ENCODE results near the gene LRP1B.

Gene LRP1B

GRCh38 chr2:141570474-141571131 is 560.2 kb downstream of the LRP1B start:
- no peaks in the 10 kb centered on the region for H3K4me1 Mint-ChIP-seq
- peaks cover 26% of the 10 kb centered on the region for H3K9me3 Mint-ChIP-seq
- no peak overlapping the region for H3K4me3 Mint-ChIP-seq
- H3K36me3 Mint-ChIP-seq: no peaks in the 10 kb centered on the region
- H3K27me3 Mint-ChIP-seq: no peaks in the 10 kb centered on the region
- DNase-seq: no peak
- H3K27ac Mint-ChIP-seq: no peak overlapping the region
- CTCF ChIA-PET: no interaction called here

- H3K4me1 Mint-ChIP-seq: no peaks in the 10 kb centered on the region
- no peak overlapping the region for H3K27ac Mint-ChIP-seq
- CTCF ChIA-PET: no interaction called here
- DNase-seq: no peak
- H3K27me3 Mint-ChIP-seq: no peaks in the 10 kb centered on the region
- no peaks in the 10 kb centered on the region for H3K36me3 Mint-ChIP-seq
- H3K4me3 Mint-ChIP-seq: no peak overlapping the region
- H3K9me3 Mint-ChIP-seq: peaks cover 26% of the 10 kb centered on the region
Observed at GRCh38 chr2:141569941-141570340, 560.9 kb downstream of the LRP1B start.

- no peak for DNase-seq
- Mint-ChIP-seq H3K4me1 (no peaks in the 10 kb centered on the region), H3K9me3 (peaks cover 6% of the 10 kb centered on the region), H3K27me3 (no peaks in the 10 kb centered on the region), H3K27ac (no peak overlapping the region), H3K4me3 (no peak overlapping the region), H3K36me3 (no peaks in the 10 kb centered on the region)
- CTCF ChIA-PET: interaction anchor here (1.0 kb wide), 1 partner anchor 10 kb away, joined by 3 read pairs; no protein-coding TSS in a partner anchor
Observed at GRCh38 chr2:141565597-141565996, 565.2 kb downstream of the LRP1B start.

GRCh38 chr2:141560723-141561122 is 570.1 kb downstream of the LRP1B start:
- no peak overlapping the region for H3K27ac Mint-ChIP-seq
- H3K27me3 Mint-ChIP-seq: no peaks in the 10 kb centered on the region
- no peaks in the 10 kb centered on the region for H3K9me3 Mint-ChIP-seq
- H3K36me3 Mint-ChIP-seq: no peaks in the 10 kb centered on the region
- no peaks in the 10 kb centered on the region for H3K4me1 Mint-ChIP-seq
- CTCF ChIA-PET: no interaction called here
- no peak overlapping the region for H3K4me3 Mint-ChIP-seq
- DNase-seq: no peak

GRCh38 chr2:141557329-141558095 is 573.3 kb downstream of the LRP1B start:
- Mint-ChIP-seq H3K27me3 (no peaks in the 10 kb centered on the region), H3K4me1 (no peaks in the 10 kb centered on the region), H3K9me3 (no peaks in the 10 kb centered on the region), H3K27ac (no peak overlapping the region), H3K4me3 (no peak overlapping the region), H3K36me3 (no peaks in the 10 kb centered on the region)
- DNase-seq: no peak
- CTCF ChIA-PET: no interaction called here

- Mint-ChIP-seq H3K9me3 (no peaks in the 10 kb centered on the region), H3K36me3 (no peaks in the 10 kb centered on the region), H3K4me3 (no peak overlapping the region), H3K27ac (no peak overlapping the region), H3K4me1 (no peaks in the 10 kb centered on the region), H3K27me3 (no peaks in the 10 kb centered on the region)
- CTCF ChIA-PET: interaction anchor here (1.5 kb wide), 1 partner anchor 9 kb away, joined by 3 read pairs; no protein-coding TSS in a partner anchor
- no peak for DNase-seq
Observed at GRCh38 chr2:141555876-141556470, 574.8 kb downstream of the LRP1B start.

- CTCF ChIA-PET: interaction anchor here (0.6 to 1.5 kb wide), 3 partner anchors 9 to 18 kb away, joined by 3 read pairs; no protein-coding TSS in a partner anchor
- no peak for DNase-seq
- H3K9me3 Mint-ChIP-seq: no peaks in the 10 kb centered on the region
- no peak overlapping the region for H3K4me3 Mint-ChIP-seq
- no peaks in the 10 kb centered on the region for H3K4me1 Mint-ChIP-seq
- no peaks in the 10 kb centered on the region for H3K27me3 Mint-ChIP-seq
- no peaks in the 10 kb centered on the region for H3K36me3 Mint-ChIP-seq
- H3K27ac Mint-ChIP-seq: no peak overlapping the region
Observed at GRCh38 chr2:141554810-141555209, 576.0 kb downstream of the LRP1B start.

GRCh38 chr2:141534666-141535362 is 596.0 kb downstream of the LRP1B start:
- no peaks in the 10 kb centered on the region for H3K36me3 Mint-ChIP-seq
- H3K4me1 Mint-ChIP-seq: no peaks in the 10 kb centered on the region
- CTCF ChIA-PET: no interaction called here
- no peak overlapping the region for H3K4me3 Mint-ChIP-seq
- H3K9me3 Mint-ChIP-seq: peaks cover 2% of the 10 kb centered on the region
- H3K27me3 Mint-ChIP-seq: no peaks in the 10 kb centered on the region
- DNase-seq: no peak
- no peak overlapping the region for H3K27ac Mint-ChIP-seq

GRCh38 chr2:141529659-141530058 is 601.2 kb downstream of the LRP1B start:
- CTCF ChIA-PET: no interaction called here
- Mint-ChIP-seq H3K9me3 (peaks cover 2% of the 10 kb centered on the region), H3K4me1 (no peaks in the 10 kb centered on the region), H3K4me3 (no peak overlapping the region), H3K36me3 (no peaks in the 10 kb centered on the region), H3K27me3 (no peaks in the 10 kb centered on the region), H3K27ac (no peak overlapping the region)
- no peak for DNase-seq

GRCh38 chr2:141528990-141529389 is 601.8 kb downstream of the LRP1B start:
- Mint-ChIP-seq H3K27me3 (no peaks in the 10 kb centered on the region), H3K4me1 (no peaks in the 10 kb centered on the region), H3K4me3 (no peak overlapping the region), H3K27ac (no peak overlapping the region), H3K36me3 (no peaks in the 10 kb centered on the region), H3K9me3 (peaks cover 2% of the 10 kb centered on the region)
- CTCF ChIA-PET: no interaction called here
- no peak for DNase-seq

- CTCF ChIA-PET: no interaction called here
- no peak overlapping the region for H3K27ac Mint-ChIP-seq
- H3K4me1 Mint-ChIP-seq: no peaks in the 10 kb centered on the region
- H3K4me3 Mint-ChIP-seq: no peak overlapping the region
- DNase-seq: no peak
- H3K36me3 Mint-ChIP-seq: no peaks in the 10 kb centered on the region
- H3K9me3 Mint-ChIP-seq: no peaks in the 10 kb centered on the region
- no peaks in the 10 kb centered on the region for H3K27me3 Mint-ChIP-seq
Observed at GRCh38 chr2:141526760-141527159, 604.1 kb downstream of the LRP1B start.

GRCh38 chr2:141524777-141525176 is 606.0 kb downstream of the LRP1B start:
- H3K4me3 Mint-ChIP-seq: no peak overlapping the region
- H3K27ac Mint-ChIP-seq: no peak overlapping the region
- no peaks in the 10 kb centered on the region for H3K27me3 Mint-ChIP-seq
- no peak for DNase-seq
- no peaks in the 10 kb centered on the region for H3K4me1 Mint-ChIP-seq
- CTCF ChIA-PET: no interaction called here
- no peaks in the 10 kb centered on the region for H3K36me3 Mint-ChIP-seq
- no peaks in the 10 kb centered on the region for H3K9me3 Mint-ChIP-seq

- no peaks in the 10 kb centered on the region for H3K27me3 Mint-ChIP-seq
- no peak overlapping the region for H3K27ac Mint-ChIP-seq
- CTCF ChIA-PET: no interaction called here
- no peaks in the 10 kb centered on the region for H3K4me1 Mint-ChIP-seq
- no peak for DNase-seq
- H3K9me3 Mint-ChIP-seq: no peaks in the 10 kb centered on the region
- no peak overlapping the region for H3K4me3 Mint-ChIP-seq
- H3K36me3 Mint-ChIP-seq: no peaks in the 10 kb centered on the region
Observed at GRCh38 chr2:141523199-141523598, 607.6 kb downstream of the LRP1B start.

- H3K27ac Mint-ChIP-seq: no peak overlapping the region
- no peak for DNase-seq
- CTCF ChIA-PET: no interaction called here
- H3K27me3 Mint-ChIP-seq: no peaks in the 10 kb centered on the region
- H3K36me3 Mint-ChIP-seq: no peaks in the 10 kb centered on the region
- H3K4me1 Mint-ChIP-seq: no peaks in the 10 kb centered on the region
- no peak overlapping the region for H3K4me3 Mint-ChIP-seq
- peaks cover 3% of the 10 kb centered on the region for H3K9me3 Mint-ChIP-seq
Observed at GRCh38 chr2:141522702-141523101, 608.1 kb downstream of the LRP1B start.

Data from activated naive CD4-positive, alpha-beta T cell treated with anti-CD3 and anti-CD28 coated beads, Interleukin-2, amount 10 ng/mL, durations not matched to agents 7 days and 5 days (primary cell).